MCF 10A (cell line): ENCODE measurements around the gene TCF23. TPM values are rescaled to one million over a fixed set of nuclear protein-coding genes. Genes with fewer than 3 reads are reported as not detected.
"Not testable (repeated sequence)": the region's sequence is repeated elsewhere in the genome, so short reads cannot be mapped to it uniquely, and the experiment has no call there.

Experiments
- BruUV-seq: library from RNA; stranded (reverse); fragments of 400-500 nt; replicated peaks from 2 replicates; lab custom pipeline; 2021; lab: Mats Ljungman, UMichigan
- CTCF ChIA-PET: fragments of 300-600 bp; sonication (Branson Sonifier 250); formaldehyde crosslinking; extraction: SDS; loops from one replicate; lab custom pipeline; 2021; ENCODE audit warnings: antibody characterized with exemption, inconsistent platforms; lab: Yijun Ruan, JAX
- POLR2A ChIA-PET: fragments of 300-600, 350-650 bp; sonication (Branson Sonifier 250); formaldehyde crosslinking; extraction: SDS; loops from one replicate; lab custom pipeline; 2020; ENCODE audit warnings: antibody characterized with exemption, inconsistent platforms; lab: Yijun Ruan, JAX
- DNase-seq: peaks from one replicate; pipeline ENCODE4 v3.0.0-alpha.2; 2018; ENCODE audit not compliant: unreplicated experiment
- H3K27ac Mint-ChIP-seq: one replicate; pipeline ENCODE4 v1.8.0; 2022; ENCODE audit warnings: mild to moderate bottlenecking, low read depth, mixed read lengths; ENCODE audit not compliant: unreplicated experiment
- H3K27me3 Mint-ChIP-seq: one replicate; pipeline ENCODE4 v1.8.0; 2022; ENCODE audit warnings: mixed read lengths; ENCODE audit not compliant: insufficient read depth, unreplicated experiment
- H3K36me3 Mint-ChIP-seq: one replicate; pipeline ENCODE4 v1.8.0; 2022; ENCODE audit warnings: mild to moderate bottlenecking, moderate library complexity, mixed read lengths; ENCODE audit not compliant: insufficient read depth, unreplicated experiment
- H3K4me1 Mint-ChIP-seq: one replicate; pipeline ENCODE4 v1.8.0; 2022; ENCODE audit warnings: mixed read lengths; ENCODE audit not compliant: insufficient read depth, unreplicated experiment
- H3K4me3 Mint-ChIP-seq: one replicate; pipeline ENCODE4 v1.8.0; 2022; ENCODE audit warnings: mild to moderate bottlenecking, moderate library complexity, mixed read lengths; ENCODE audit not compliant: unreplicated experiment
- H3K9me3 Mint-ChIP-seq: one replicate; pipeline ENCODE4 v1.8.0; 2022; ENCODE audit warnings: mixed read lengths; ENCODE audit not compliant: unreplicated experiment
- CTCF ChIP-seq: fragments of 200-600 bp; IDR thresholded peaks from one replicate; pipeline ENCODE4 v1.8.0; 2022; ENCODE audit warnings: antibody characterized with exemption, mild to moderate bottlenecking; ENCODE audit not compliant: unreplicated experiment
- intact Hi-C: fragments of 100-400 bp; cut with micrococcal nuclease; formaldehyde crosslinking; loops from 2 replicates; pipeline ENCODE4 v1.14.1; 2022
- total RNA-seq: library from RNA; stranded (reverse); gene quantifications from 2 replicates; pipeline ENCODE4 v1.2.3, GENCODE V29; 2022

The TCF23 gene
- total RNA-seq, 1 experiment from 2014 or later: not detected

DNA sequence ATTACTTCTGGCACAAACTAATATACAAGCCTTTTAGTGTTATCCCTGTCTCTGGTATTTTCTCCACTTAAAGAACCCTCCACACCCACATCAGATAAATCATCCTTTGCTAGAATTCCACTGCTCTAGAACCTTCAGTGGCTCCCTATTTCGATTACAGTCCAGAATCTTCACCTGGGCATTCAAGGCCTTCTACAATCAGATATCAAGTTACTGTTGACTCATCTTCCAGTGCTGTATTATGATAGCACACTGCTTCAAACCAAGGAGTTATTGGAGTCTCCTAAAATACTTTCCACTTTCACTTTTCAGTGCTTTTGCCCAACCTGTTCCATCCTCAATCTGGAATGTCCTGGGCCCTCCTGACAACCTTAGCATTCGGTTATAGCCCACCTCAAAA lies 33.3 kb upstream of the TCF23 start:
- no peak for DNase-seq
- Mint-ChIP-seq H3K9me3 (no peaks in the 10 kb centered on the region), H3K27me3 (no peaks in the 10 kb centered on the region), H3K4me1 (no peaks in the 10 kb centered on the region), H3K4me3 (no peak overlapping the region), H3K36me3 (no peaks in the 10 kb centered on the region), H3K27ac (no peak overlapping the region)
- no TSS peak for BruUV-seq
- ChIA-PET POLR2A (interaction anchor here (1.1 kb wide), 1 partner anchor 14 kb away, joined by 4 read pairs; no protein-coding TSS in a partner anchor), CTCF (interaction anchor here (0.5 to 1.3 kb wide), 3 partner anchors 16 to 188 kb away, joined by 3 to 4 read pairs (median 3); no protein-coding TSS in a partner anchor)
- intact Hi-C loops: no loop called here
- TF ChIP-seq CTCF: no peak

DNA sequence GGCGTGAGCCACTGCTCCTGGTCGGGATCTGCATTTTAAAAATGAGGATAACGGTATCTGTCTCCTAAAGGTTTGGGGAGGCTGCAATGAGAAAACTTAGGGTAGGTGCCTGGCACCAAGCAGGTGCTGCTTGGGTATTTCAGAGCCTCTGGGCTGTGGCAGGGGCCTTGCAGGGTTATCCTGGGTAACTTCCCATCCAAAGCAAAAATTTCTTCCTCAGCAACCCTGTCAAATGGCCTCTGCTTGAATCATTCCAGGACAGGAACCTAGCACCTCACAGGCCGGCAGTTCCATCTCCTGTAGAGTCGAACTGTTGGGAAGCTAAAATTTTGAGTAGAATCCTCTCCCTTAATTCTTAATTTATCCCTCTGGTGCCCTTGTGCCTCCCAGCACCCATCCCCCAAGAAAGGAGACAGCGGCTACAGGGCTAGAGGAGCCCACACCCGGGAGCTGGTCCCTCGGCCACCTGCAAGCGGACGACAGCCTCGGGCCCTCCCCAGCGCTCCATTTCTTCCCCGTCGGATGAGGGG lies 30.7 kb upstream of the TCF23 start:
- BruUV-seq: no TSS peak
- no peak overlapping the region for H3K27ac Mint-ChIP-seq
- H3K4me1 Mint-ChIP-seq: no peaks in the 10 kb centered on the region
- POLR2A ChIA-PET: interaction anchor here (0.7 to 1.0 kb wide), 2 partner anchors 10 to 13 kb away, joined by 4 read pairs; no protein-coding TSS in a partner anchor
- DNase-seq: peak; percentile 11
- TF ChIP-seq CTCF: no peak
- intact Hi-C loops: no loop called here
- CTCF ChIA-PET: interaction anchor here (0.5 to 0.9 kb wide), 2 partner anchors 161 to 185 kb away, joined by 3 read pairs; no protein-coding TSS in a partner anchor
- H3K4me3 Mint-ChIP-seq: peak overlapping the region; percentile 68
- H3K36me3 Mint-ChIP-seq: no peaks in the 10 kb centered on the region
- H3K9me3 Mint-ChIP-seq: no peaks in the 10 kb centered on the region
- peaks cover 23% of the 10 kb centered on the region for H3K27me3 Mint-ChIP-seq

GRCh38 chr2:27118525-27119329 lies 30.1 kb upstream of the TCF23 start, which contains the start of gene CGREF1:
Gene CGREF1 (minus strand): TSS chr2:27119128. CDS start chr2:27104366, 14,762 bp downstream.
- H3K4me3 Mint-ChIP-seq: peak within 1 kb of the TSS; percentile 68
- intact Hi-C loops: no loop called here
- no TSS peak for BruUV-seq
- no peak for TF ChIP-seq CTCF
- H3K27ac Mint-ChIP-seq: no peak within 1 kb of the TSS
- no peaks in the 10 kb centered on the region for H3K9me3 Mint-ChIP-seq
- peaks cover 26% of the 10 kb centered on the region for H3K27me3 Mint-ChIP-seq
- peak; percentile 23 for DNase-seq
- POLR2A ChIA-PET: interaction anchor here (0.6 to 1.0 kb wide), 4 partner anchors 10 to 140 kb away, joined by 3 to 4 read pairs (median 4); no protein-coding TSS in a partner anchor
- no peaks in the 10 kb centered on the region for H3K4me1 Mint-ChIP-seq
- CTCF ChIA-PET: interaction anchor here (0.9 kb wide), 1 partner anchor 184 kb away, joined by 3 read pairs; no protein-coding TSS in a partner anchor
- H3K36me3 Mint-ChIP-seq: no peaks in the 10 kb centered on the region

DNA sequence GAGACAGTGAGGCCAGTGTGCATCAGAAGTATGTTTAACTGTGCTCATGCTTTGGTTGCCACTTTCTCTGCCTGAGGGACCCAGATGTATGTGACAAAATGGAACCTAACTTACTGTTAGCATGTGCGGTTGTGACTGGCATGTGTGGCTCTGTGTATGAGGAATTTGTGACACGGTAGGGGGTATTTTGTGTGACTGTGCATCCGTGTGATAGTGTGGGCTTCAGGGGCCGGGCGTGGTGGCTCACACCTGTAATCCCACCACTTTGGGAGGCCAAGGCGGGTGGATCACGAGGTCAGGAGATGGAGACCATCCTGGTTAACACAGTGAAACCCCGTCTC lies 29.5 kb upstream of the TCF23 start:
- intact Hi-C loops, H3K4me1 Mint-ChIP-seq, CTCF ChIA-PET, BruUV-seq, H3K36me3 Mint-ChIP-seq, H3K27ac Mint-ChIP-seq, H3K9me3 Mint-ChIP-seq: not testable (repeated sequence)
- DNase-seq: peak; percentile 16
- H3K27me3 Mint-ChIP-seq: peaks cover 26% of the 10 kb centered on the region
- POLR2A ChIA-PET: interaction anchor here (0.6 to 0.8 kb wide), 4 partner anchors 56 to 140 kb away, joined by 3 to 4 read pairs (median 3); no protein-coding TSS in a partner anchor
- peak overlapping the region; percentile 68 for H3K4me3 Mint-ChIP-seq
